PFSK-1 (cell line): ENCODE results near the gene STN1.

Source experiments
- FOXP2 ChIP-seq: optimal IDR thresholded peaks from 2 replicates; pipeline ENCODE3; 2011; ENCODE audit warnings: borderline replicate concordance, control low read depth, inconsistent platforms; ENCODE audit not compliant: insufficient read depth; ENCODE audit errors: extremely low read length, extremely low read depth
- POLR2AphosphoS5 ChIP-seq: IDR thresholded peaks from 2 replicates; pipeline ENCODE4 v1.6.1; 2012; ENCODE audit warnings: low read depth, mild to moderate bottlenecking, control low read depth, low read length, moderate library complexity
- REST ChIP-seq, 2 experiments: IDR thresholded peaks; 2 replicates each; pipeline versions ENCODE4 v1.6.1 to v1.8.0; 2011 to 2012; ENCODE audit warnings: low read depth in 2 of 2, low read length in 2 of 2, control low read depth in 1 of 2, inconsistent platforms in 1 of 2, mild to moderate bottlenecking in 1 of 2, moderate library complexity in 1 of 2; ENCODE audit not compliant: insufficient read depth in 1 of 2
- SIN3A ChIP-seq: IDR thresholded peaks from 2 replicates; pipeline ENCODE4 v1.6.1; 2012; ENCODE audit warnings: mild to moderate bottlenecking, low read length, moderate library complexity, borderline replicate concordance; ENCODE audit not compliant: insufficient read depth
- TAF1 ChIP-seq: IDR thresholded peaks from 2 replicates; pipeline ENCODE4 v1.6.1; 2012; ENCODE audit warnings: low read length, control low read depth, borderline replicate concordance; ENCODE audit not compliant: insufficient read depth

The STN1 gene

GRCh38 chr10:103932971-103933370, 15.0 kb upstream of the STN1 start:
- TF ChIP-seq REST (IDR thresholded peaks at IDR 0.05; ENCODE audit: insufficient read depth in 1 of 2, low read depth in 2 of 2, low read length in 2 of 2) (no peak), FOXP2 (no peak), TAF1 (no peak)

- no peak for TF ChIP-seq SIN3A
- no peak for TF ChIP-seq POLR2AphosphoS5
- no peak for TF ChIP-seq TAF1
- TF ChIP-seq FOXP2: no peak
- no peak for TF ChIP-seq REST (IDR thresholded peaks at IDR 0.05; ENCODE audit: insufficient read depth in 1 of 2, low read depth in 2 of 2, low read length in 2 of 2)
These were observed 14.3 kb upstream of the STN1 start for GRCh38 chr10:103932271-103932670.

GRCh38 chr10:103931603-103932002, 13.6 kb upstream of the STN1 start:
- no peak for TF ChIP-seq FOXP2
- TF ChIP-seq SIN3A: no peak
- no peak for TF ChIP-seq TAF1
- no peak for TF ChIP-seq POLR2AphosphoS5
- TF ChIP-seq REST (IDR thresholded peaks at IDR 0.05; ENCODE audit: insufficient read depth in 1 of 2, low read depth in 2 of 2, low read length in 2 of 2): no peak

GRCh38 chr10:103930881-103931280, 12.9 kb upstream of the STN1 start:
- TF ChIP-seq REST (IDR thresholded peaks at IDR 0.05; ENCODE audit: insufficient read depth in 1 of 2, low read depth in 2 of 2, low read length in 2 of 2) (no peak), POLR2AphosphoS5 (no peak), FOXP2 (no peak), TAF1 (no peak), SIN3A (no peak)

- TF ChIP-seq TAF1: no peak
- no peak for TF ChIP-seq REST (IDR thresholded peaks at IDR 0.05; ENCODE audit: insufficient read depth in 1 of 2, low read depth in 2 of 2, low read length in 2 of 2)
- TF ChIP-seq POLR2AphosphoS5: no peak
- no peak for TF ChIP-seq FOXP2
These were observed 12.5 kb upstream of the STN1 start for GRCh38 chr10:103930449-103930848.
